Keratinocyte (primary cell): ENCODE results near the gene SPOCK1.

Experiments
- EZH2 ChIP-seq: IDR thresholded peaks from one replicate; pipeline ENCODE4 v1.6.1; 2012; ENCODE audit warnings: inconsistent platforms, mild to moderate bottlenecking, low read length, moderate library complexity
- TF ChIP-seq, protein P1 (sequence below), 3 experiments: IDR thresholded peaks in 1 of 3; conservative IDR thresholded peaks in 1 of 3; optimal IDR thresholded peaks in 1 of 3; 2 replicates in 2 of 3; 3 replicates in 1 of 3; pipeline versions ENCODE3 to v1.5.1; 2011; ENCODE audit warnings: low read length in 3 of 3, mild to moderate bottlenecking in 3 of 3, moderate library complexity in 2 of 3, control low read depth in 1 of 3, inconsistent platforms in 1 of 3; ENCODE audit not compliant: insufficient read depth in 2 of 3; ENCODE audit errors: extremely low read depth in 1 of 3

DNA sequence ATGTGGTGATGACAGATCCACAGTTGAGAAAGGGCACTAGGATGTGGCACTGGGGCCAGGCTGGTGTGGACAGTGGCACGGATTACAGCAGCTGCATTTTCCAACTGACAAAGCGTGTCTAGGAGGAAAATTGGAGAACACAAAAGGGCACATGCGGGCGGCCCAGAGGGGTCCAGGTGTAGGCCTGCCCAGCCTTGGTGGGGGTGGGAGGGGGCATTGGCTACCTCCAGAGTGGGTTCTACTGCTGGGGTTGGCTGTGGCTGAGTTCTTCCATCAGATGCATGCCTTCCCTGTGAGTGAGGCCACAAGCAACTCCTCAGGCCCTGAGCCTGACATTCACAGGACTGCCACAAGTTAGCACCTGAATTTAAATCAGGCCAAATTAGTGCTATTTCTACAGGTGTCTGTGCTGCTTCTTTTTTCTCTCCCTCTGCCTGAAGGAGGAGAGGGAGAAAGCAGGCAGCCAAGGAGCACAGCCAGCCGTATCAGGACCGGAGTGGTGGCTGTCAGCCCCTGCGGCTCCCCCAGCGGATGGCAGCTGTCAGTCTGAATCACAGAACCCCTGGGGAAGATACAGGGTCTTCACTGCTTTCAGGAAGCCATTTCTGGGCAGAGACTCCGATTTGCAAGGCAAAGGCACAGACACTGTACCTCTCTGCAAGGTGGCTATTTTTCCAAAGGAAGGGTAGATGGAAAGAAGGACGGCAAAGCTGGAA lies 464.2 kb downstream of the SPOCK1 start:
- TF ChIP-seq, protein P1, sequence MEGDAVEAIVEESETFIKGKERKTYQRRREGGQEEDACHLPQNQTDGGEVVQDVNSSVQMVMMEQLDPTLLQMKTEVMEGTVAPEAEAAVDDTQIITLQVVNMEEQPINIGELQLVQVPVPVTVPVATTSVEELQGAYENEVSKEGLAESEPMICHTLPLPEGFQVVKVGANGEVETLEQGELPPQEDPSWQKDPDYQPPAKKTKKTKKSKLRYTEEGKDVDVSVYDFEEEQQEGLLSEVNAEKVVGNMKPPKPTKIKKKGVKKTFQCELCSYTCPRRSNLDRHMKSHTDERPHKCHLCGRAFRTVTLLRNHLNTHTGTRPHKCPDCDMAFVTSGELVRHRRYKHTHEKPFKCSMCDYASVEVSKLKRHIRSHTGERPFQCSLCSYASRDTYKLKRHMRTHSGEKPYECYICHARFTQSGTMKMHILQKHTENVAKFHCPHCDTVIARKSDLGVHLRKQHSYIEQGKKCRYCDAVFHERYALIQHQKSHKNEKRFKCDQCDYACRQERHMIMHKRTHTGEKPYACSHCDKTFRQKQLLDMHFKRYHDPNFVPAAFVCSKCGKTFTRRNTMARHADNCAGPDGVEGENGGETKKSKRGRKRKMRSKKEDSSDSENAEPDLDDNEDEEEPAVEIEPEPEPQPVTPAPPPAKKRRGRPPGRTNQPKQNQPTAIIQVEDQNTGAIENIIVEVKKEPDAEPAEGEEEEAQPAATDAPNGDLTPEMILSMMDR (optimal IDR thresholded peaks at IDR 0.05 in 1 of 3, IDR thresholded peaks at IDR 0.05 in 1 of 3, conservative IDR thresholded peaks at IDR 0.05 in 1 of 3; ENCODE audit: extremely low read depth in 1 of 3, insufficient read depth in 2 of 3, low read length in 3 of 3) = no peak
- TF ChIP-seq EZH2 = no peak
